Ovary (tissue), 9 donors: ENCODE measurements around the gene R3HCC1L. TPM values are rescaled to one million over a fixed set of nuclear protein-coding genes. Genes with fewer than 3 reads are reported as not detected.

Experiments
- DNase-seq, 5 donors: peaks; one replicate each; pipeline ENCODE4 v3.0.0-alpha.2; 2019 to 2020
- H3K27ac ChIP-seq, 2 donors: fragments of 200-600 bp; one replicate each; pipeline versions ENCODE4 v1.5.1 to v1.8.0; 2019 to 2022
- H3K27me3 ChIP-seq: fragments of 200-600 bp; one replicate; pipeline ENCODE4 v1.8.0; 2022
- H3K36me3 ChIP-seq: fragments of 200-600 bp; sonication (generic); one replicate; pipeline ENCODE4 v1.5.1; 2019
- H3K4me1 ChIP-seq: one replicate; pipeline ENCODE4 v1.8.1; 2013; ENCODE audit warnings: mild to moderate bottlenecking, moderate library complexity; ENCODE audit not compliant: insufficient read depth
- H3K4me3 ChIP-seq: fragments of 200-600 bp; sonication (generic); one replicate; pipeline ENCODE4 v1.5.1; 2017
- H3K9me3 ChIP-seq, 2 donors: fragments of 200-600 bp in 1 of 2; sonication (generic) in 1 of 2; one replicate each; pipeline versions ENCODE4 v1.5.1 to v1.8.1; 2013 to 2019; ENCODE audit warnings: mild to moderate bottlenecking in 1 of 2, moderate library complexity in 1 of 2
- EP300 ChIP-seq: sonication (generic); formaldehyde crosslinking; IDR thresholded peaks from one replicate; pipeline ENCODE4 v1.6.1; 2017; ENCODE audit warnings: antibody characterized with exemption
- POLR2A ChIP-seq: fragments of 450-650 bp; IDR thresholded peaks from one replicate; pipeline ENCODE4 v1.6.1; 2017; ENCODE audit warnings: antibody characterized with exemption, mild to moderate bottlenecking, moderate library complexity
- WGBS, 3 donors: extraction: QIAGEN DNeasy Blood & Tissue Kit in 1 of 3; methylation state at CpG; one replicate each; pipeline versions ENCODE4 v1.1.5 to v1.1.7; 2013 to 2017; 5-methylcytosine and 5-hydroxymethylcytosine counted together
- intact Hi-C, 4 donors: fragments of 100-400 bp; cut with DNase I; formaldehyde crosslinking; loops; one replicate each; pipeline versions ENCODE4 v1.11.0 to v1.15.1; 2022 to 2023
- polyA plus RNA-seq, 2 donors: library from polyadenylated mRNA; stranded (reverse); fragments of 200-250 nt in 1 of 2; fragments of 350-450 nt in 1 of 2; fragmentation: Illumina TruSeq in 1 of 2; extraction: RNeasy Lipid Tissue Mini Kit (QIAGEN cat#74804) in 1 of 2; gene quantifications; one replicate each; pipeline ENCODE4 v1.2.3, GENCODE V29; 2013 to 2014
- total RNA-seq, 7 donors: library from RNA; depleted of rRNA in 2 of 7; stranded (reverse); fragments of >200 nt in 2 of 7; fragmentation: NEBNext Ultra II Directional in 3 of 7; extraction: Animal tissue kit (Norgen Biotek cat#: 25700) in 3 of 7; gene quantifications; one replicate each; pipeline versions ENCODE4 v1.1.0 to v1.2.4, GENCODE V29; 2016 to 2023
- TF ChIP-seq, protein P1 (sequence below), 3 donors: fragments of 450-650 bp in 2 of 3; fragments of 200-600 bp in 1 of 3; IDR thresholded peaks; one replicate each; pipeline versions ENCODE4 v1.5.1 to v1.8.0; 2016 to 2022; ENCODE audit warnings: antibody characterized with exemption in 3 of 3, mild to moderate bottlenecking in 1 of 3
- donor health status: DM: no; HTN: no; CAD: no; lungs with moderate emphysema.
- donor health status: DM: no; HTN: no; CAD: no.
- donor health status: Bipolar disorder and iron deficiency.
- donor health status: DM: yes; HTN: yes; CAD: no.
- donor health status: DM: no; HTN: no; CAD: no.
- donor health status: DM: yes; HTN: yes; CAD: no.

Gene R3HCC1L
- total and polyA plus RNA-seq, 9 donors, result 7.4 to 10.8 (median 9.1) TPM

DNA sequence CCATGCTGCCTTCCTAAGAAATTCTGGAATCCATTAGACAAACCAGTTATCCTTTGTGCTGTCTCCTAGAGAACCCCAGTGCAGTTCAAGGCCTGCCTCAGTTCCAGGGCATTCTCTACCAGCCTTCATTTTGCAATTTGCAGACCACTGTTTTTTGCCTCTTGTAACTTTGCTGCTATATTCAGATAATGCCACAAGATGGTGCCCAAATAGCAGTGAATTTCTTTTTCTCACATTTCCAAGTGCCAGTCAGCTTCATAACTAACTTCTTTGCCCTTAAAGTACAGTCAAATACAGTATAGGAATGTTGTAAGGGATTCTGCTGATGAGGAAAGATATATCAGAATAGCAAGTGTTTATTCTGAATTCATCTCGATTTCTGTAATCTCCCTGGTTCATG, 108.4 kb downstream of the R3HCC1L start:
- intact Hi-C loops, result loop anchor here in 1 of 4 donors (10.0 kb wide), 1 partner anchor 62 kb away; no protein-coding TSS in a partner anchor
- Histone ChIP-seq H3K27me3 (no peaks in the 10 kb centered on the region), H3K27ac (no peak overlapping the region), H3K4me1 (no peaks in the 10 kb centered on the region), H3K4me3 (no peak overlapping the region), H3K36me3 (no peaks in the 10 kb centered on the region), H3K9me3 (no peaks in the 10 kb centered on the region)
- DNase-seq, result no peak
- no peak for TF ChIP-seq EP300
- TF ChIP-seq, protein P1, sequence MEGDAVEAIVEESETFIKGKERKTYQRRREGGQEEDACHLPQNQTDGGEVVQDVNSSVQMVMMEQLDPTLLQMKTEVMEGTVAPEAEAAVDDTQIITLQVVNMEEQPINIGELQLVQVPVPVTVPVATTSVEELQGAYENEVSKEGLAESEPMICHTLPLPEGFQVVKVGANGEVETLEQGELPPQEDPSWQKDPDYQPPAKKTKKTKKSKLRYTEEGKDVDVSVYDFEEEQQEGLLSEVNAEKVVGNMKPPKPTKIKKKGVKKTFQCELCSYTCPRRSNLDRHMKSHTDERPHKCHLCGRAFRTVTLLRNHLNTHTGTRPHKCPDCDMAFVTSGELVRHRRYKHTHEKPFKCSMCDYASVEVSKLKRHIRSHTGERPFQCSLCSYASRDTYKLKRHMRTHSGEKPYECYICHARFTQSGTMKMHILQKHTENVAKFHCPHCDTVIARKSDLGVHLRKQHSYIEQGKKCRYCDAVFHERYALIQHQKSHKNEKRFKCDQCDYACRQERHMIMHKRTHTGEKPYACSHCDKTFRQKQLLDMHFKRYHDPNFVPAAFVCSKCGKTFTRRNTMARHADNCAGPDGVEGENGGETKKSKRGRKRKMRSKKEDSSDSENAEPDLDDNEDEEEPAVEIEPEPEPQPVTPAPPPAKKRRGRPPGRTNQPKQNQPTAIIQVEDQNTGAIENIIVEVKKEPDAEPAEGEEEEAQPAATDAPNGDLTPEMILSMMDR (IDR thresholded peaks at IDR 0.05), result peak in 2 of 3 donors; percentile 15 to 31
- no peak for TF ChIP-seq POLR2A
- WGBS, 3 donors, result 47 to 60% (median 47%) methylated on average over 1 of the region's 1 CpG

DNA sequence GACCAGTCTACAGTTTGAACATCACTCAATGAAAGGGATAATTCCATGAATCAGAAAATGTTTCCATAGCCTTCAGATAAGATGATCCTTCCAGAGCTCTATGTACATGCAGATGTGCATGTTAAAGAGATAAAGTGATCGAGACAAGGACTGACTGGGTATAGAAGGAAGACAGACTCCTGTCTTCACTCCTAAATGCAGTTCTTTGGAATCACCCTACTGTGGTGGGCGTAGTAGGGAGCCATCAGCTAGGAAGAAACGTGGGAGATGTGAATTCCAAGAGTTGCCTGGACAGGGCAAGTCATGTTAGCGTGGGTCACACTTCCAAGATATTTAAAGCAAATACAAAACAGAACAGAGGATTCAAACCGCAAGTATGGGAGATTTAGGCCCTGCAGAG, 109.7 kb downstream of the R3HCC1L start:
- DNase-seq, result no peak
- 83 to 92% (median 86%) methylated on average over 5 of the region's 5 CpGs for WGBS, 3 donors
- no peaks in the 10 kb centered on the region for H3K4me1 ChIP-seq
- H3K4me3 ChIP-seq, result no peak overlapping the region
- H3K36me3 ChIP-seq, result no peaks in the 10 kb centered on the region
- H3K9me3 ChIP-seq, result no peaks in the 10 kb centered on the region
- no peak overlapping the region for H3K27ac ChIP-seq
- H3K27me3 ChIP-seq, result no peaks in the 10 kb centered on the region
- intact Hi-C loops, result loop anchor here in 1 of 4 donors (10.0 kb wide), 1 partner anchor 61 kb away; no protein-coding TSS in a partner anchor
- TF ChIP-seq EP300, result no peak
- TF ChIP-seq POLR2A, result no peak
- TF ChIP-seq, protein P1 (IDR thresholded peaks at IDR 0.05), result no peak

DNA sequence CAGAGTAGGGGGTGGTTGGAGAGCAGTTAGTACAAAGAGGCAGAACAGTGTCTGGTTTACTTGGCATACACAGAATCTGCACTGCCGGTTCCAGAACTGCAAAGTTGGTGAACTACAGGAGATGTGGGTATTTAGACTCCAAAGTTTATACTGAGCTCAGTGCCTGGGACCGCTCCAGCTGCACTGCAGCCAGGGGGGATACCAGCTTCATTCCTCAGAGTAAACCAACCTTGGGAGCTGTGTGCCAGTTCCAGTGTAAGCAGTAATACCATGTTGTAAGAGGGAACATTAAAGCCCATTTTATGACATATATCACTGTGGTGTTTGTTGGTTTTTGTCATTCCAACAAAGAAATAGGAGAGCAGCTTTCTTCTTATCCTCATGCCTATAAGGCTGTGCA, 110.1 kb downstream of the R3HCC1L start:
- no peaks in the 10 kb centered on the region for H3K4me1 ChIP-seq
- intact Hi-C loops, result loop anchor here in 1 of 4 donors (10.0 kb wide), 1 partner anchor 60 kb away; no protein-coding TSS in a partner anchor
- 78 to 96% (median 84%) methylated on average over 2 of the region's 2 CpGs for WGBS, 3 donors
- no peak for DNase-seq
- no peak overlapping the region for H3K27ac ChIP-seq
- TF ChIP-seq, protein P1 (IDR thresholded peaks at IDR 0.05), result no peak
- no peaks in the 10 kb centered on the region for H3K9me3 ChIP-seq
- H3K27me3 ChIP-seq, result no peaks in the 10 kb centered on the region
- no peaks in the 10 kb centered on the region for H3K36me3 ChIP-seq
- no peak overlapping the region for H3K4me3 ChIP-seq

DNA sequence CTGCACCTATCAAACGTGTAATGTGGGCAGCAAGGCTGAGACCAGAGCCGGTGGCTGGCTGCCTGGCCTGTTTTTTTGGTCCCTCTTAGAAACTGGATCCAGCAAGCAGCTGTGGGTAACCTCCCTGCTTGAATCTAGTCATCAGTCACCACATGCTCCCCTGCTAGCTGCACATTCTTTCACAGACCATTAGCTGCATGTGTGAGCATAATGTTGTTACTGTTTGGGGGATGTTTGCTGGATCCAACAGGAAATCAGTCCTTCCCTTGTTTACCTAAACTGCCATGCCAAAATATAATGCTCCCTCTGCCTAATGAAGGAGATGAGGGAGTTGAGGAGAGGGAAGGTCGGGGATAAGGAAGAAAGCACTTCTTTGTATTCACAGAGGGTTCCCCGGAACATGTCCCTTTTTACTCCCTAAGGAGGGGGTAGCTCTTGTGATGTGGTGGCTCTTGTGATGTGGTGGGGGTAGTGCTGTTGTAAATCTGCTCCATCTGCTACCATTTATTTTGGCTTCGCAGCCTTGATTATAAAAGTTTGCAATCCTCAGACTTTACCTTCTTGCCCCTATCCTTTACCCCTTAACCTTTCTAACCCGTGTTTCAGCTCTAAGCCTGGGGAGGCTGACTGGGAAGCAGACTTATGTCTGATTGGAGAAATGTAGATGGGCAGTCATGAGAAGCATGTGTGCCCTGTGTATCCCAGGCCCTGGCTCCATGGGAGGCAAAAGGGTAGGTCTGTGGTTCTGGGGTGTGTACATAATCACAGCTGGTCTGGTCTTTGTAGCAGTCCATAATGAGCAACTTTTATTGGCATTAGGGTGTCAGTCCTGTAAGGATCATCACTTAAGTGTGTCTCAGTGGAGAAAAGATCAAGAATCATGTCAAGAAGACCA, 112.7 kb downstream of the R3HCC1L start:
- Histone ChIP-seq H3K4me1 (no peaks in the 10 kb centered on the region), H3K36me3 (no peaks in the 10 kb centered on the region), H3K27me3 (no peaks in the 10 kb centered on the region), H3K4me3 (no peak overlapping the region), H3K27ac (no peak overlapping the region), H3K9me3 (no peaks in the 10 kb centered on the region)
- WGBS, 3 donors, result 36 to 47% (median 36%) methylated on average over 6 of the region's 6 CpGs
- DNase-seq, result no peak
- TF ChIP-seq EP300 (no peak), POLR2A (no peak)
- TF ChIP-seq, protein P1 (IDR thresholded peaks at IDR 0.05), result no peak
- intact Hi-C loops, result loop anchor here in 3 of 4 donors (5.0 to 10.0 kb wide), 3 partner anchors 55 to 60 kb away; no protein-coding TSS in a partner anchor
